Tibial nerve (tissue), 4 donors: Measurements from ENCODE around the gene AKT3. TPM values are rescaled to one million over a fixed set of nuclear protein-coding genes. Genes with fewer than 3 reads are reported as not detected.

Experiments used
- DNase-seq, 2 donors: peaks; one replicate each; pipeline ENCODE4 v3.0.0-alpha.2; 2019; ENCODE audit warnings: low spot score in 2 of 2
- H3K27ac ChIP-seq, 4 donors: fragments of 200-600 bp; sonication (generic) in 3 of 4; one replicate each; pipeline ENCODE4 v1.5.1; 2017 to 2019; ENCODE audit warnings: mild to moderate bottlenecking in 1 of 4
- H3K27me3 ChIP-seq, 2 donors: fragments of 200-600 bp; sonication (generic) in 1 of 2; one replicate each; pipeline versions ENCODE4 v1.5.1 to v1.6.0; 2017 to 2019
- H3K36me3 ChIP-seq, 3 donors: fragments of 200-600 bp; sonication (generic); one replicate each; pipeline ENCODE4 v1.5.1; 2018 to 2019
- H3K4me1 ChIP-seq, 4 donors: fragments of 200-600 bp; sonication (generic) in 3 of 4; one replicate each; pipeline ENCODE4 v1.5.1; 2017 to 2019
- H3K4me3 ChIP-seq, 4 donors: fragments of 200-600 bp; sonication (generic) in 3 of 4; one replicate each; pipeline ENCODE4 v1.5.1; 2017 to 2019; ENCODE audit warnings: mild to moderate bottlenecking in 1 of 4, moderate library complexity in 1 of 4
- H3K9me3 ChIP-seq, 4 donors: fragments of 200-600 bp; sonication (generic) in 3 of 4; one replicate each; pipeline ENCODE4 v1.5.1; 2017 to 2019
- CTCF ChIP-seq, 5 experiments: fragments of 200-600 bp in 3 of 5; fragments of 450-650 bp in 2 of 5; sonication (generic) in 3 of 5; IDR thresholded peaks; one replicate each; pipeline ENCODE4 v1.5.1; 2016 to 2019; ENCODE audit warnings: antibody characterized with exemption in 5 of 5, mild to moderate bottlenecking in 3 of 5, moderate library complexity in 2 of 5
- EP300 ChIP-seq, 2 donors: sonication (generic); formaldehyde crosslinking; IDR thresholded peaks; one replicate each; pipeline ENCODE4 v1.6.1; 2017; ENCODE audit warnings: antibody characterized with exemption in 2 of 2, mild to moderate bottlenecking in 1 of 2
- POLR2A ChIP-seq, 2 donors: fragments of 450-650 bp; IDR thresholded peaks; one replicate each; pipeline ENCODE4 v1.6.1; 2017; ENCODE audit warnings: antibody characterized with exemption in 2 of 2, mild to moderate bottlenecking in 2 of 2, moderate library complexity in 2 of 2
- WGBS, 2 donors: methylation state at CpG; one replicate each; pipeline ENCODE4 v1.1.5; 2018; 5-methylcytosine and 5-hydroxymethylcytosine counted together
- total RNA-seq, 4 donors: library from RNA; depleted of rRNA; stranded (reverse); fragments of >200 nt; gene quantifications; one replicate each; pipeline ENCODE4 v1.1.0, GENCODE V29; 2016

Gene AKT3
- total RNA-seq, 4 donors from 2014 or later = 58.8 to 76.0 (median 69.2) TPM

DNA sequence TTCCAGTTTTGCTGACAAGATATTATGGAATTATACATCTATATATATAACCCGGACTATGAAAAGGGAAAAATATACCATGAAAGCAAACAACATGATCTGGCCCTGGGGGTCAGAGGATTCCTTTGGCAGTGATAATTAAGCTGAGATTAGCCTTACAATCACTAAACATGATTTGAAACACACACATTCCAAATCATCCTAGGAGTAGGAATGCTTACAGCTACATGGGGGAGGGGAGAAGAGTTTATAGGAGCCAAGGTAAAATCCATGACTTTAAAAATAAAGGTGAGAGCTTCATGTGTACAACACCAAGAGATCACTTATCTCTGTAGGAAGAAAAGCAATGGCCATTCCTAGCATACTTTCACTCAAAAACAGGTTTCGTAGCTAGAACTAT lies 57.6 kb downstream of the AKT3 start:
- Histone ChIP-seq H3K27me3 (no peaks in the 10 kb centered on the region), H3K27ac (peak overlapping the region; percentile 63 to 83 (median 69)), H3K4me1 (peaks cover 3 to 66% (median 31%) of the 10 kb centered on the region in 4 donors), H3K36me3 (peaks cover 0 to 5% (median 0%) of the 10 kb centered on the region in 3 donors), H3K4me3 (no peak overlapping the region), H3K9me3 (no peaks in the 10 kb centered on the region)
- TF ChIP-seq POLR2A (IDR thresholded peaks at IDR 0.05) (no peak), CTCF (IDR thresholded peaks at IDR 0.05) (no peak), EP300 (IDR thresholded peaks at IDR 0.05) (no peak)
- DNase-seq = no peak
- 49 to 55% methylated on average over 2 of the region's 2 CpGs for WGBS, 2 donors

DNA sequence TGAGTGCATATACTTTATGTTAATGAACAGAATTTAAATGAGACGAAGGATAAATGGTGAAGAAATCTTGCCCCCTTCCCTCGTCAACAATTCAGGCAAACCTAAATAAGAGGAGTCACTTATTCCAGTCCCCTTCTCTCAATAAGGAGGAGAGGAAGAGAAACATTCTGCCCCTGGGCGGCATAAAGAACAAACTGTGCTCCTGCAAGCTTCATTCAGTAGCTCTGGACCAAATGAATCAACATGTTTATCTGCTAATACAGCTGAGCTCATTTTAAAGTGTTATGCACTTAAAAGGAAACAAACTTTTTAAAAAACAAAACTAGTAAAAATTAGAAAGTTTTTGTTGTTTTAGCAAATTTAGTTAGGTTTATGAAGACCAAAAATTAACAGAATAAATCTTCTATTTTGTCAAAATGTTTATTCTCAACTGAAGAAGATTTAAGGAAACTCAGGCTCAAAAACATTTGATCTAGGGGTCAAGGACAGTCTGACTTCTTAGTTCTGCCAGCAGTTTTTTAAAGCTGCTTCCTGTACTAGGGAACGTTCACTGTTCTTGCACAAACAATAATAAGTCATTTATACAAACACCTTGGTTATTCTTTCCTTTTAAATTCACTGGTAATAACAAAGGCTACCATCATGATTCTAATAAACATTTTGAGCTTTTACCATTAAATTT lies 58.3 kb downstream of the AKT3 start:
- Histone ChIP-seq H3K27me3 (no peaks in the 10 kb centered on the region), H3K9me3 (no peaks in the 10 kb centered on the region), H3K36me3 (peaks cover 0 to 5% (median 0%) of the 10 kb centered on the region in 3 donors), H3K4me1 (peaks cover 4 to 73% (median 34%) of the 10 kb centered on the region in 4 donors), H3K27ac (peak overlapping the region; percentile 63 to 83 (median 69)), H3K4me3 (no peak overlapping the region)
- 37 to 38% methylated on average over 4 of the region's 4 CpGs for WGBS, 2 donors
- TF ChIP-seq CTCF (IDR thresholded peaks at IDR 0.05) (no peak), EP300 (IDR thresholded peaks at IDR 0.05) (peak; percentile 78 to 92), POLR2A (IDR thresholded peaks at IDR 0.05) (no peak)
- DNase-seq = peak; percentile 26 to 44

GRCh38 chr1:243790404-243790803 lies 59.6 kb downstream of the AKT3 start:
- 88 to 89% methylated on average over 3 of the region's 3 CpGs for WGBS, 2 donors
- no peaks in the 10 kb centered on the region for H3K9me3 ChIP-seq
- H3K4me1 ChIP-seq = peaks cover 4 to 86% (median 34%) of the 10 kb centered on the region in 4 donors
- H3K4me3 ChIP-seq = no peak overlapping the region
- no peaks in the 10 kb centered on the region for H3K27me3 ChIP-seq
- TF ChIP-seq CTCF (IDR thresholded peaks at IDR 0.05) = no peak
- peak overlapping the region; percentile 63 to 83 (median 69) for H3K27ac ChIP-seq
- no peak for DNase-seq
- H3K36me3 ChIP-seq = no peaks in the 10 kb centered on the region

- DNase-seq = no peak
- Histone ChIP-seq H3K27ac (peak overlapping the region in 2 of 4 donors; percentile 60 to 64), H3K27me3 (no peaks in the 10 kb centered on the region), H3K9me3 (no peaks in the 10 kb centered on the region), H3K4me3 (no peak overlapping the region), H3K4me1 (peaks cover 4 to 71% (median 18%) of the 10 kb centered on the region in 4 donors), H3K36me3 (no peaks in the 10 kb centered on the region)
- 77 to 84% methylated on average over 3 of the region's 3 CpGs for WGBS, 2 donors
- TF ChIP-seq EP300 (IDR thresholded peaks at IDR 0.05) (no peak), POLR2A (IDR thresholded peaks at IDR 0.05) (no peak), CTCF (IDR thresholded peaks at IDR 0.05) (no peak)
Observed at GRCh38 chr1:243786531-243786930, 63.5 kb downstream of the AKT3 start.

DNA sequence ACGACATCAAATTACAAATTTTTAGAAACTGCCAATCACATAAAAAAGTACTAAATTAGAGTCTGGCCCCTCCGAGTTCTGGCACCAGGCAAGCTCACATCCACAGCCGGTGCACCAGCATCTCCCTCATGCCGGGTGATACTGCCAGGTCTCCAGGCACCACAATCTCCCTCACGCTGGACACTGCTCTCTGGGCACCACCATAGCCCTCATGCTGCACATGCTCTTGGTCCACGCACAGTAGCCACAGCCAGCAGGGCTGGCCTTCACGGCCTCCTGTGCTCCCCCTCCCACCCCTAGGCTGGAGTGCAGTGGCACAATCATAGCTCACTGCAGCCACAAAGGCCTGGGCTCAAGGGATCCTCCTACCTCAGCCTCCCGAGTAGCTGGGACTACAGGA lies 65.5 kb downstream of the AKT3 start:
- no peak for TF ChIP-seq EP300 (IDR thresholded peaks at IDR 0.05)
- no peak for TF ChIP-seq POLR2A (IDR thresholded peaks at IDR 0.05)
- no peak for TF ChIP-seq CTCF (IDR thresholded peaks at IDR 0.05)
- Histone ChIP-seq H3K9me3 (no peaks in the 10 kb centered on the region), H3K4me1 (peaks cover 3 to 57% (median 4%) of the 10 kb centered on the region in 4 donors), H3K27me3 (no peaks in the 10 kb centered on the region), H3K4me3 (no peak overlapping the region), H3K36me3 (no peaks in the 10 kb centered on the region), H3K27ac (no peak overlapping the region)
- DNase-seq = no peak
- 90 to 93% methylated on average over 8 of the region's 8 CpGs for WGBS, 2 donors
